GM06990 (cell line): Measurements from ENCODE around the gene LENG9.
A peak's percentile ranks its signal among the peaks of the same experiment; 100 is the strongest.
"Not testable (repeated sequence)": the region's sequence is repeated elsewhere in the genome, so short reads cannot be mapped to it uniquely, and the experiment has no call there.

Source experiments
- DNase-seq: peaks from one replicate; pipeline ENCODE4 v3.0.0-alpha.2; 2011; ENCODE audit not compliant: insufficient read length; ENCODE audit errors: extremely low read depth
- H3K27me3 ChIP-seq: replicated peaks from 2 replicates; pipeline ENCODE4 v1.6.0; 2011; ENCODE audit warnings: low read length; ENCODE audit not compliant: control insufficient read depth, insufficient read depth
- H3K36me3 ChIP-seq: 2 replicates; pipeline ENCODE4 v1.5.1; 2011; ENCODE audit warnings: low read length; ENCODE audit not compliant: control insufficient read depth, insufficient read depth
- H3K4me3 ChIP-seq: replicated peaks from 2 replicates; pipeline ENCODE4 v1.5.1; 2011; ENCODE audit warnings: low read depth, mild to moderate bottlenecking, control low read depth, low read length
- TF ChIP-seq, protein P1 (sequence below): IDR thresholded peaks from 2 replicates; pipeline ENCODE4 v1.5.1; 2011; ENCODE audit warnings: low read length, control low read depth, mild to moderate bottlenecking, inconsistent platforms; ENCODE audit not compliant: insufficient read depth, poor library complexity, severe bottlenecking

The LENG9 gene

GRCh38 chr19:54451997-54452396 is 11.6 kb downstream of the LENG9 start:
- no peak for DNase-seq
- TF ChIP-seq, protein P1, sequence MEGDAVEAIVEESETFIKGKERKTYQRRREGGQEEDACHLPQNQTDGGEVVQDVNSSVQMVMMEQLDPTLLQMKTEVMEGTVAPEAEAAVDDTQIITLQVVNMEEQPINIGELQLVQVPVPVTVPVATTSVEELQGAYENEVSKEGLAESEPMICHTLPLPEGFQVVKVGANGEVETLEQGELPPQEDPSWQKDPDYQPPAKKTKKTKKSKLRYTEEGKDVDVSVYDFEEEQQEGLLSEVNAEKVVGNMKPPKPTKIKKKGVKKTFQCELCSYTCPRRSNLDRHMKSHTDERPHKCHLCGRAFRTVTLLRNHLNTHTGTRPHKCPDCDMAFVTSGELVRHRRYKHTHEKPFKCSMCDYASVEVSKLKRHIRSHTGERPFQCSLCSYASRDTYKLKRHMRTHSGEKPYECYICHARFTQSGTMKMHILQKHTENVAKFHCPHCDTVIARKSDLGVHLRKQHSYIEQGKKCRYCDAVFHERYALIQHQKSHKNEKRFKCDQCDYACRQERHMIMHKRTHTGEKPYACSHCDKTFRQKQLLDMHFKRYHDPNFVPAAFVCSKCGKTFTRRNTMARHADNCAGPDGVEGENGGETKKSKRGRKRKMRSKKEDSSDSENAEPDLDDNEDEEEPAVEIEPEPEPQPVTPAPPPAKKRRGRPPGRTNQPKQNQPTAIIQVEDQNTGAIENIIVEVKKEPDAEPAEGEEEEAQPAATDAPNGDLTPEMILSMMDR, result no peak
- Histone ChIP-seq H3K36me3 (peaks cover 53% of the 10 kb centered on the region), H3K4me3 (no peak overlapping the region), H3K27me3 (no peaks in the 10 kb centered on the region)

DNA sequence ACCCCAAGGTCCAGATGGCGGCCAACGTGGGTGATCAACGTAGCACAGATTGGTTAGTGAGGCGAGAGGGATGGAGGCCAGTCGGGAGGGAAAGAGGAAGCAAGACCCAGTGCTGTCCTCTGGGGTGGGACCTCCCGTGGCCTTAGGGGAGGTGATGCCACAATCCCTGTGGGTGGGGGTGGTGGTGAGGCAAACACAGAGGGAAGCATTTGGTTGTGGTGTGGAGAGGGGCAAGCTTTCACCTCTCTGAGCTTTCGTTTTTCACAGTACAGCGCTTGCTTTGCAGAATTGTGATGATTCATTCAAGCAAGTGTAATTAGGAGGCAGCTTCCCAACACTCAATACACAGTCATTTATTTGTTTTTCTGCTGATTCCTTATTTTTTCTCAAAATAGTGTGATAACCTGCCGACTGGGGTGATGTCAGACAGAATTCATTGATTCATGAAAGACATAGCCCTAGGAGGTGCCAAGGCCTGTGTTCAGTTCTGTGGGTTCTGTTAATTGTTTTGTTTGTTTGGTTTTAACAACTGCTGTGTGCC is 12.2 kb downstream of the LENG9 start:
- TF ChIP-seq, protein P1, result no peak
- Histone ChIP-seq H3K4me3 (no peak overlapping the region), H3K27me3 (no peaks in the 10 kb centered on the region), H3K36me3 (peaks cover 49% of the 10 kb centered on the region)
- DNase-seq, result no peak

- Histone ChIP-seq H3K4me3 (peak overlapping the region; percentile 99), H3K27me3 (no peaks in the 10 kb centered on the region), H3K36me3 (peaks cover 35% of the 10 kb centered on the region)
- TF ChIP-seq, protein P1, result no peak
- no peak for DNase-seq
Measured at GRCh38 chr19:54449701-54450069, 13.9 kb downstream of the LENG9 start.

GRCh38 chr19:54448774-54449700 is 14.5 kb downstream of the LENG9 start, which contains the start of gene LENG8:
TSS of gene LENG8 (plus strand) at chr19:54449199. CDS start at chr19:54451345, 2,146 bp downstream.
- Histone ChIP-seq H3K27me3 (no peaks in the 10 kb centered on the region), H3K4me3 (peak within 1 kb of the TSS; percentile 99), H3K36me3 (peaks cover 30% of the 10 kb centered on the region)
- TF ChIP-seq, protein P1, result no peak
- DNase-seq, result peak; percentile 100

GRCh38 chr19:54448040-54448773 is 15.4 kb downstream of the LENG9 start:
- peaks cover 22% of the 10 kb centered on the region for H3K36me3 ChIP-seq
- TF ChIP-seq, protein P1, result no peak
- DNase-seq, result peak; percentile 57
- H3K4me3 ChIP-seq, result peak overlapping the region; percentile 99
- H3K27me3 ChIP-seq, result no peaks in the 10 kb centered on the region

- not testable (repeated sequence) for H3K36me3 ChIP-seq, H3K4me3 ChIP-seq, H3K27me3 ChIP-seq, DNase-seq
Measured at GRCh38 chr19:54446349-54446748, 17.2 kb downstream of the LENG9 start.
